HepG2 (cell line): ENCODE data around the gene SHC1. TPM values are rescaled to one million over a fixed set of nuclear protein-coding genes. Genes with fewer than 3 reads are reported as not detected.

Experiments
- FOXJ3 ChIP-seq: sonication (generic); formaldehyde crosslinking; IDR thresholded peaks from 2 replicates; pipeline ENCODE4 v1.4.0; 2020; ENCODE audit warnings: missing genetic modification reagents, mild to moderate bottlenecking, borderline replicate concordance
- IRF1 ChIP-seq: sonication (generic); formaldehyde crosslinking; IDR thresholded peaks from 2 replicates; pipeline ENCODE4 v1.4.0; 2020; ENCODE audit warnings: low read depth, mild to moderate bottlenecking, missing genetic modification reagents
- KDM2A ChIP-seq: sonication (generic); formaldehyde crosslinking; IDR thresholded peaks from 2 replicates; pipeline ENCODE4 v1.4.0; 2020; ENCODE audit warnings: low read depth, missing genetic modification reagents, borderline replicate concordance
- MYPOP ChIP-seq: sonication (generic); formaldehyde crosslinking; IDR thresholded peaks from 2 replicates; pipeline ENCODE4 v1.8.1; 2023; ENCODE audit warnings: mild to moderate bottlenecking, moderate library complexity, missing genetic modification reagents
- NFATC3 ChIP-seq: sonication (generic); formaldehyde crosslinking; IDR thresholded peaks from 2 replicates; pipeline ENCODE4 v1.5.1; 2020; ENCODE audit warnings: mild to moderate bottlenecking, missing genetic modification reagents
- NR2F1 ChIP-seq, 2 experiments: fragments of 450-650 bp in 1 of 2; formaldehyde crosslinking in 1 of 2; IDR thresholded peaks; 2 replicates each; pipeline versions ENCODE4 v1.5.0 to v1.6.1; 2016 to 2020; ENCODE audit warnings: mild to moderate bottlenecking in 1 of 2, missing compliant biosample characterization in 1 of 2, missing genetic modification reagents in 1 of 2, moderate library complexity in 1 of 2
- PTBP1 ChIP-seq: fragments of 200-400 bp; formaldehyde crosslinking; IDR thresholded peaks from 2 replicates; pipeline ENCODE4 v1.6.1; 2018; ENCODE audit warnings: low read length, low read depth; ENCODE audit not compliant: poor library complexity, severe bottlenecking
- RAD21 ChIP-seq: fragments of 450-650 bp; formaldehyde crosslinking; IDR thresholded peaks from 2 replicates; pipeline ENCODE4 v1.5.0; 2020; ENCODE audit warnings: mild to moderate bottlenecking
- SMC3 ChIP-seq: IDR thresholded peaks from 2 replicates; pipeline ENCODE4 v1.6.1; 2011; ENCODE audit warnings: low read length, improper control_type of control experiment
- SNAI1 ChIP-seq: sonication (generic); formaldehyde crosslinking; IDR thresholded peaks from 2 replicates; pipeline ENCODE4 v1.5.0; 2020; ENCODE audit warnings: mild to moderate bottlenecking, missing genetic modification reagents, borderline replicate concordance
- SP2 ChIP-seq: sonication (generic); formaldehyde crosslinking; IDR thresholded peaks from 2 replicates; pipeline ENCODE4 v1.5.1; 2020; ENCODE audit warnings: mild to moderate bottlenecking, missing genetic modification reagents
- TSC22D2 ChIP-seq: sonication (generic); formaldehyde crosslinking; IDR thresholded peaks from 2 replicates; pipeline ENCODE4 v1.5.1; 2020; ENCODE audit warnings: missing genetic modification reagents, mild to moderate bottlenecking, borderline replicate concordance
- XBP1 ChIP-seq: sonication (generic); formaldehyde crosslinking; IDR thresholded peaks from 2 replicates; pipeline ENCODE4 v1.5.0; 2020; ENCODE audit warnings: missing genetic modification reagents
- ZBTB26 ChIP-seq: IDR thresholded peaks from 2 replicates; pipeline ENCODE4 v1.6.1; 2016; ENCODE audit warnings: missing compliant biosample characterization, missing genetic modification reagents, borderline replicate concordance
- ZBTB8A ChIP-seq: sonication (generic); formaldehyde crosslinking; IDR thresholded peaks from 2 replicates; pipeline ENCODE4 v1.4.0; 2020; ENCODE audit warnings: mild to moderate bottlenecking, low read depth, missing genetic modification reagents, borderline replicate concordance
- polyA plus RNA-seq, 8 experiments: library from polyadenylated mRNA; depleted of rRNA in 3 of 8; stranded (reverse) in 7 of 8; unstranded in 1 of 8; fragments of >200 nt; fragmentation: Illumina TruSeq in 4 of 8; extraction: Trizol in 4 of 8; gene quantifications; 2 replicates each; pipeline versions ENCODE4 v1.2.1 to v1.2.3, GENCODE V29; 2011 to 2016; ENCODE audit warnings: low read depth in 4 of 8, missing spikeins in 1 of 8, mixed read lengths in 1 of 8; ENCODE audit not compliant: insufficient read depth in 1 of 8
- total RNA-seq, 5 experiments: library from RNA; depleted of rRNA; stranded (reverse); fragments of >200 nt; fragmentation: Illumina TruSeq; extraction: Trizol; gene quantifications; 2 replicates each; pipeline ENCODE4 v1.2.3, GENCODE V29; 2016; ENCODE audit warnings: low read depth in 1 of 5
- TF ChIP-seq, protein P1 (sequence below): sonication (generic); formaldehyde crosslinking; IDR thresholded peaks from 2 replicates; pipeline ENCODE4 v1.4.0; 2020; ENCODE audit warnings: missing genetic modification reagents, low read depth, mild to moderate bottlenecking, borderline replicate concordance
- TF ChIP-seq, protein P2 (sequence below): sonication (generic); formaldehyde crosslinking; IDR thresholded peaks from 2 replicates; pipeline ENCODE4 v1.8.1; 2023; ENCODE audit warnings: mild to moderate bottlenecking, inconsistent platforms, moderate library complexity, missing genetic modification reagents, borderline replicate concordance

Gene SHC1
- total and polyA plus RNA-seq, 2 of the 13 experiments (the other 11 are each of a cell fraction or from before 2014, with no cell fraction given) = 52.0 to 137 TPM

GRCh38 chr1:155003766-155004351 is 33.3 kb upstream of the SHC1 start (continued):
- TF ChIP-seq MYPOP (CRISPR knock-in tag) (no peak; the same call in 1 of the 2 replicates), RAD21 (CRISPR knock-in tag) (no peak), SNAI1 (CRISPR knock-in tag) (no peak), FOXJ3 (CRISPR knock-in tag) (no peak), PTBP1 (no peak), NR2F1 (CRISPR knock-in tag; IDR thresholded peaks at IDR 0.05) (peak in 1 of 2 experiments; percentile 10; a peak in 1 of 4 replicates), ZBTB8A (CRISPR knock-in tag) (no peak), XBP1 (CRISPR knock-in tag) (no peak), ZBTB26 (CRISPR knock-in tag) (no peak), SMC3 (no peak), TSC22D2 (CRISPR knock-in tag) (no peak), KDM2A (CRISPR knock-in tag) (no peak; the same call in 1 of the 2 replicates), NFATC3 (CRISPR knock-in tag) (no peak), IRF1 (no peak), SP2 (CRISPR knock-in tag) (no peak)
- TF ChIP-seq, protein P1, sequence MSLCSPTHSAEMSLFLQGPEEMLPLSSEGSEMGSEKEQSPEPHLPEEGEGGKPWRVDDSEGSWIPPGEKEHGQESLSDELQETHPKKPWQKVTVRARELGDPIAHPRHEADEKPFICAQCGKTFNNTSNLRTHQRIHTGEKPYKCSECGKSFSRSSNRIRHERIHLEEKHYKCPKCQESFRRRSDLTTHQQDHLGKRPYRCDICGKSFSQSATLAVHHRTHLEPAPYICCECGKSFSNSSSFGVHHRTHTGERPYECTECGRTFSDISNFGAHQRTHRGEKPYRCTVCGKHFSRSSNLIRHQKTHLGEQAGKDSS (CRISPR knock-in tag) = no peak
- TF ChIP-seq, protein P2, sequence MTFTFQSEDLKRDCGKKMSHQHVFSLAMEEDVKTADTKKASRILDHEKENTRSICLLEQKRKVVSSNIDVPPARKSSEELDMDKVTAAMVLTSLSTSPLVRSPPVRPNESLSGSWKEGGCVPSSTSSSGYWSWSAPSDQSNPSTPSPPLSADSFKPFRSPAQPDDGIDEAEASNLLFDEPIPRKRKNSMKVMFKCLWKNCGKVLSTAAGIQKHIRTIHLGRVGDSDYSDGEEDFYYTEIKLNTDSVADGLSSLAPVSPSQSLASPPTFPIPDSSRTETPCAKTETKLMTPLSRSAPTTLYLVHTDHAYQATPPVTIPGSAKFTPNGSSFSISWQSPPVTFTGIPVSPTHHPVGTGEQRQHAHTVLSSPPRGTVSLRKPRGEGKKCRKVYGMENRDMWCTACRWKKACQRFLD (CRISPR knock-in tag) = no peak
